ENCODE measurements around the gene ALDH1A3.

Gene ALDH1A3

GRCh38 chr15:100918690-100919480 lies 39.3 kb downstream of the ALDH1A3 start, which contains the start of gene LRRK1:
TSS of gene LRRK1 (plus strand) at chr15:100919357. CDS start at chr15:100924633, 5,276 bp downstream.
- H3K4me3 ChIP-seq (ENCODE audit: low read depth, low read length), result peak within 1 kb of the TSS; percentile 79
- peak; percentile 90 for DNase-seq (ENCODE audit: low read depth)
- TF ChIP-seq MYC (IDR thresholded peaks at IDR 0.05; ENCODE audit: low read depth, low read length), result no peak
- peak; percentile 46 for TF ChIP-seq POLR2A (IDR thresholded peaks at IDR 0.05; ENCODE audit: extremely low read depth, insufficient read length)
- TF ChIP-seq CTCF (IDR thresholded peaks at IDR 0.05; ENCODE audit: low read depth, low read length), result no peak
- 0 out of 2 replicates have a peak, but pooled peaks have one; percentile 2 for TF ChIP-seq MAX (IDR thresholded peaks at IDR 0.05; ENCODE audit: low read depth, low read length)

- no peak for TF ChIP-seq POLR2A (IDR thresholded peaks at IDR 0.05; ENCODE audit: extremely low read depth, insufficient read length)
- TF ChIP-seq MYC (IDR thresholded peaks at IDR 0.05; ENCODE audit: low read depth, low read length), result peak; percentile 27; the same call in 1 of the 2 replicates
- TF ChIP-seq CTCF (IDR thresholded peaks at IDR 0.05; ENCODE audit: low read depth, low read length), result no peak
- TF ChIP-seq MAX (IDR thresholded peaks at IDR 0.05; ENCODE audit: low read depth, low read length), result peak; percentile 44; the same call in 1 of the 2 replicates
- peak; percentile 63 for DNase-seq (ENCODE audit: low read depth)
- peak overlapping the region; percentile 75 for H3K4me3 ChIP-seq (ENCODE audit: low read depth, low read length)
Measured at GRCh38 chr15:100919481-100920405, 40.1 kb downstream of the ALDH1A3 start.

GRCh38 chr15:100920516-100921135 lies 41.0 kb downstream of the ALDH1A3 start:
- TF ChIP-seq CTCF (IDR thresholded peaks at IDR 0.05; ENCODE audit: low read depth, low read length), result no peak
- TF ChIP-seq POLR2A (IDR thresholded peaks at IDR 0.05; ENCODE audit: extremely low read depth, insufficient read length), result no peak
- no peak for TF ChIP-seq MAX (IDR thresholded peaks at IDR 0.05; ENCODE audit: low read depth, low read length)
- no peak for TF ChIP-seq MYC (IDR thresholded peaks at IDR 0.05; ENCODE audit: low read depth, low read length)
- no peak for DNase-seq (ENCODE audit: low read depth)
- peak overlapping the region; percentile 75 for H3K4me3 ChIP-seq (ENCODE audit: low read depth, low read length)

GRCh38 chr15:100922192-100923040 lies 42.8 kb downstream of the ALDH1A3 start:
- TF ChIP-seq MAX (IDR thresholded peaks at IDR 0.05; ENCODE audit: low read depth, low read length) (no peak), POLR2A (IDR thresholded peaks at IDR 0.05; ENCODE audit: extremely low read depth, insufficient read length) (no peak), MYC (IDR thresholded peaks at IDR 0.05; ENCODE audit: low read depth, low read length) (no peak), CTCF (IDR thresholded peaks at IDR 0.05; ENCODE audit: low read depth, low read length) (no peak)
- no peak for DNase-seq (ENCODE audit: low read depth)
- no peak overlapping the region for H3K4me3 ChIP-seq (ENCODE audit: low read depth, low read length)
